ENCODE measurements around the gene ESR1.

Gene ESR1

GRCh38 chr6:152087096-152087495 is 279.6 kb downstream of the ESR1 start:
- H3K9ac ChIP-seq (ENCODE audit: insufficient read length, low read depth): no peak overlapping the region
- H3K4me1 ChIP-seq (ENCODE audit: insufficient read depth, insufficient read length): no peaks in the 10 kb centered on the region
- no peak overlapping the region for H3K4me3 ChIP-seq (ENCODE audit: insufficient read length, low read depth)
- no peaks in the 10 kb centered on the region for H3K36me3 ChIP-seq (ENCODE audit: insufficient read depth, insufficient read length, low read length)
- H3K27me3 ChIP-seq (ENCODE audit: insufficient read depth, insufficient read length): no peaks in the 10 kb centered on the region
- no peak for DNase-seq (ENCODE audit: low read depth, low spot score)
- no peaks in the 10 kb centered on the region for H3K9me3 ChIP-seq (ENCODE audit: insufficient read depth, low read length)
- TF ChIP-seq ZNF274 (IDR thresholded peaks at IDR 0.05; ENCODE audit: low read depth, low read length) (no peak), YY1 (IDR thresholded peaks at IDR 0.05; ENCODE audit: insufficient read depth, insufficient read length) (no peak), SUZ12 (IDR thresholded peaks at IDR 0.05; ENCODE audit: extremely low read depth, insufficient read depth, insufficient read length) (no peak)

- no peak for DNase-seq (ENCODE audit: low read depth, low spot score)
- Histone ChIP-seq H3K9me3 (ENCODE audit: insufficient read depth, low read length) (no peaks in the 10 kb centered on the region), H3K4me3 (ENCODE audit: insufficient read length, low read depth) (no peak overlapping the region), H3K4me1 (ENCODE audit: insufficient read depth, insufficient read length) (no peaks in the 10 kb centered on the region), H3K9ac (ENCODE audit: insufficient read length, low read depth) (no peak overlapping the region), H3K27me3 (ENCODE audit: insufficient read depth, insufficient read length) (no peaks in the 10 kb centered on the region), H3K36me3 (ENCODE audit: insufficient read depth, insufficient read length, low read length) (no peaks in the 10 kb centered on the region)
- TF ChIP-seq SUZ12 (IDR thresholded peaks at IDR 0.05; ENCODE audit: extremely low read depth, insufficient read depth, insufficient read length) (no peak), YY1 (IDR thresholded peaks at IDR 0.05; ENCODE audit: insufficient read depth, insufficient read length) (no peak), ZNF274 (IDR thresholded peaks at IDR 0.05; ENCODE audit: low read depth, low read length) (no peak)
Observed at GRCh38 chr6:152087701-152088100, 280.2 kb downstream of the ESR1 start.

- no peak for DNase-seq (ENCODE audit: low read depth, low spot score)
- TF ChIP-seq ZNF274 (IDR thresholded peaks at IDR 0.05; ENCODE audit: low read depth, low read length) (no peak), YY1 (IDR thresholded peaks at IDR 0.05; ENCODE audit: insufficient read depth, insufficient read length) (no peak), SUZ12 (IDR thresholded peaks at IDR 0.05; ENCODE audit: extremely low read depth, insufficient read depth, insufficient read length) (no peak)
Observed at GRCh38 chr6:152089992-152090391, 282.5 kb downstream of the ESR1 start.

GRCh38 chr6:152091201-152091600 is 283.7 kb downstream of the ESR1 start:
- DNase-seq (ENCODE audit: low read depth, low spot score): no peak
- no peaks in the 10 kb centered on the region for H3K4me1 ChIP-seq (ENCODE audit: insufficient read depth, insufficient read length)

More at GRCh38 chr6:152089992-152090391, 282.5 kb downstream of the ESR1 start:
- no peaks in the 10 kb centered on the region for H3K4me1 ChIP-seq (ENCODE audit: insufficient read depth, insufficient read length)
- H3K27me3 ChIP-seq (ENCODE audit: insufficient read depth, insufficient read length): no peaks in the 10 kb centered on the region
- H3K36me3 ChIP-seq (ENCODE audit: insufficient read depth, insufficient read length, low read length): no peaks in the 10 kb centered on the region
- no peak overlapping the region for H3K4me3 ChIP-seq (ENCODE audit: insufficient read length, low read depth)
- no peaks in the 10 kb centered on the region for H3K9me3 ChIP-seq (ENCODE audit: insufficient read depth, low read length)
- H3K9ac ChIP-seq (ENCODE audit: insufficient read length, low read depth): no peak overlapping the region

GRCh38 chr6:152091851-152092341 is 284.4 kb downstream of the ESR1 start:
- Histone ChIP-seq H3K36me3 (ENCODE audit: insufficient read depth, insufficient read length, low read length) (no peaks in the 10 kb centered on the region), H3K27me3 (ENCODE audit: insufficient read depth, insufficient read length) (no peaks in the 10 kb centered on the region), H3K4me3 (ENCODE audit: insufficient read length, low read depth) (no peak overlapping the region), H3K4me1 (ENCODE audit: insufficient read depth, insufficient read length) (no peaks in the 10 kb centered on the region), H3K9ac (ENCODE audit: insufficient read length, low read depth) (no peak overlapping the region), H3K9me3 (ENCODE audit: insufficient read depth, low read length) (peaks cover 6% of the 10 kb centered on the region; the same call in 1 of the 2 replicates)
- TF ChIP-seq SUZ12 (IDR thresholded peaks at IDR 0.05; ENCODE audit: extremely low read depth, insufficient read depth, insufficient read length): no peak
- no peak for TF ChIP-seq ZNF274 (IDR thresholded peaks at IDR 0.05; ENCODE audit: low read depth, low read length)
- TF ChIP-seq YY1 (IDR thresholded peaks at IDR 0.05; ENCODE audit: insufficient read depth, insufficient read length): no peak
- DNase-seq (ENCODE audit: low read depth, low spot score): no peak

More at GRCh38 chr6:152091201-152091600, 283.7 kb downstream of the ESR1 start:
- Histone ChIP-seq H3K9ac (ENCODE audit: insufficient read length, low read depth) (no peak overlapping the region), H3K27me3 (ENCODE audit: insufficient read depth, insufficient read length) (no peaks in the 10 kb centered on the region), H3K36me3 (ENCODE audit: insufficient read depth, insufficient read length, low read length) (no peaks in the 10 kb centered on the region), H3K9me3 (ENCODE audit: insufficient read depth, low read length) (peaks cover 6% of the 10 kb centered on the region; the same call in 1 of the 2 replicates), H3K4me3 (ENCODE audit: insufficient read length, low read depth) (no peak overlapping the region)
- TF ChIP-seq SUZ12 (IDR thresholded peaks at IDR 0.05; ENCODE audit: extremely low read depth, insufficient read depth, insufficient read length) (no peak), YY1 (IDR thresholded peaks at IDR 0.05; ENCODE audit: insufficient read depth, insufficient read length) (no peak), ZNF274 (IDR thresholded peaks at IDR 0.05; ENCODE audit: low read depth, low read length) (no peak)

- Histone ChIP-seq H3K9me3 (ENCODE audit: insufficient read depth, low read length) (peaks cover 6% of the 10 kb centered on the region; the same call in 1 of the 2 replicates), H3K9ac (ENCODE audit: insufficient read length, low read depth) (no peak overlapping the region), H3K27me3 (ENCODE audit: insufficient read depth, insufficient read length) (no peaks in the 10 kb centered on the region), H3K36me3 (ENCODE audit: insufficient read depth, insufficient read length, low read length) (no peaks in the 10 kb centered on the region), H3K4me3 (ENCODE audit: insufficient read length, low read depth) (no peak overlapping the region), H3K4me1 (ENCODE audit: insufficient read depth, insufficient read length) (no peaks in the 10 kb centered on the region)
- no peak for DNase-seq (ENCODE audit: low read depth, low spot score)
- TF ChIP-seq ZNF274 (IDR thresholded peaks at IDR 0.05; ENCODE audit: low read depth, low read length) (no peak), SUZ12 (IDR thresholded peaks at IDR 0.05; ENCODE audit: extremely low read depth, insufficient read depth, insufficient read length) (no peak), YY1 (IDR thresholded peaks at IDR 0.05; ENCODE audit: insufficient read depth, insufficient read length) (no peak)
Observed at GRCh38 chr6:152093711-152094110, 286.2 kb downstream of the ESR1 start.

GRCh38 chr6:152094276-152094675 is 286.8 kb downstream of the ESR1 start:
- Histone ChIP-seq H3K4me1 (ENCODE audit: insufficient read depth, insufficient read length) (no peaks in the 10 kb centered on the region), H3K4me3 (ENCODE audit: insufficient read length, low read depth) (no peak overlapping the region), H3K9me3 (ENCODE audit: insufficient read depth, low read length) (peaks cover 6% of the 10 kb centered on the region; the same call in 1 of the 2 replicates), H3K27me3 (ENCODE audit: insufficient read depth, insufficient read length) (no peaks in the 10 kb centered on the region), H3K9ac (ENCODE audit: insufficient read length, low read depth) (no peak overlapping the region), H3K36me3 (ENCODE audit: insufficient read depth, insufficient read length, low read length) (no peaks in the 10 kb centered on the region)
- TF ChIP-seq YY1 (IDR thresholded peaks at IDR 0.05; ENCODE audit: insufficient read depth, insufficient read length) (no peak), ZNF274 (IDR thresholded peaks at IDR 0.05; ENCODE audit: low read depth, low read length) (no peak), SUZ12 (IDR thresholded peaks at IDR 0.05; ENCODE audit: extremely low read depth, insufficient read depth, insufficient read length) (no peak)
- DNase-seq (ENCODE audit: low read depth, low spot score): no peak
